HG02852 (cell line): ENCODE data around the gene IL10.
"Not testable (repeated sequence)": the region's sequence is repeated elsewhere in the genome, so short reads cannot be mapped to it uniquely, and the experiment has no call there.

Experiments
- ATAC-seq: cut with Tn5 transposase; IDR thresholded peaks from one replicate; pipeline ENCODE4 v1.9.1; 2021; ENCODE audit warnings: mild to moderate bottlenecking, moderate library complexity; ENCODE audit not compliant: unreplicated experiment

The IL10 gene

GRCh38 chr1:206794294-206794908 is 22.1 kb upstream of the IL10 start:
- ATAC-seq: no peak

- no peak for ATAC-seq
These were observed 21.3 kb upstream of the IL10 start for GRCh38 chr1:206793620-206794019.

- ATAC-seq: peak; percentile 59
These were observed 20.8 kb upstream of the IL10 start for GRCh38 chr1:206792939-206793607.

GRCh38 chr1:206790502-206791250 is 18.4 kb upstream of the IL10 start:
- ATAC-seq: no peak

GRCh38 chr1:206788487-206789050 is 16.3 kb upstream of the IL10 start:
- no peak for ATAC-seq

- ATAC-seq: no peak
These were observed 15.6 kb upstream of the IL10 start for GRCh38 chr1:206787891-206788290.

GRCh38 chr1:206786212-206786886 is 14.1 kb upstream of the IL10 start:
- no peak for ATAC-seq

- no peak for ATAC-seq
These were observed 13.0 kb upstream of the IL10 start for GRCh38 chr1:206785182-206785765.

GRCh38 chr1:206784471-206784903 is 12.2 kb upstream of the IL10 start:
- peak; percentile 79 for ATAC-seq

GRCh38 chr1:206783506-206783905 is 11.2 kb upstream of the IL10 start:
- no peak for ATAC-seq

GRCh38 chr1:206782448-206782847 is 10.2 kb upstream of the IL10 start:
- peak; percentile 37 for ATAC-seq

GRCh38 chr1:206779638-206780037 is 7.3 kb upstream of the IL10 start:
- no peak for ATAC-seq

GRCh38 chr1:206778911-206779310 is 6.6 kb upstream of the IL10 start:
- ATAC-seq: not testable (repeated sequence)

- ATAC-seq: no peak
These were observed 5.7 kb upstream of the IL10 start for GRCh38 chr1:206778031-206778430.

- no peak for ATAC-seq
These were observed 3.9 kb upstream of the IL10 start for GRCh38 chr1:206776229-206776628.

GRCh38 chr1:206774093-206774492 is 1.8 kb upstream of the IL10 start:
- peak; percentile 30 for ATAC-seq

- no peak for ATAC-seq
These were observed 979 bp downstream of the IL10 start for GRCh38 chr1:206771338-206771692.

GRCh38 chr1:206770531-206771337 is 1.6 kb downstream of the IL10 start, which contains the start of gene IL19:
TSS of gene IL19 (plus strand) at chr1:206770773. CDS start at chr1:206836663, 65,890 bp downstream.
- ATAC-seq: peak; percentile 27

- ATAC-seq: peak; percentile 67
These were observed 3.0 kb downstream of the IL10 start for GRCh38 chr1:206769304-206769731.
